ENCODE data around the gene SEMG1.

SEMG1 gene, protein sequence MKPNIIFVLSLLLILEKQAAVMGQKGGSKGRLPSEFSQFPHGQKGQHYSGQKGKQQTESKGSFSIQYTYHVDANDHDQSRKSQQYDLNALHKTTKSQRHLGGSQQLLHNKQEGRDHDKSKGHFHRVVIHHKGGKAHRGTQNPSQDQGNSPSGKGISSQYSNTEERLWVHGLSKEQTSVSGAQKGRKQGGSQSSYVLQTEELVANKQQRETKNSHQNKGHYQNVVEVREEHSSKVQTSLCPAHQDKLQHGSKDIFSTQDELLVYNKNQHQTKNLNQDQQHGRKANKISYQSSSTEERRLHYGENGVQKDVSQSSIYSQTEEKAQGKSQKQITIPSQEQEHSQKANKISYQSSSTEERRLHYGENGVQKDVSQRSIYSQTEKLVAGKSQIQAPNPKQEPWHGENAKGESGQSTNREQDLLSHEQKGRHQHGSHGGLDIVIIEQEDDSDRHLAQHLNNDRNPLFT

DNA sequence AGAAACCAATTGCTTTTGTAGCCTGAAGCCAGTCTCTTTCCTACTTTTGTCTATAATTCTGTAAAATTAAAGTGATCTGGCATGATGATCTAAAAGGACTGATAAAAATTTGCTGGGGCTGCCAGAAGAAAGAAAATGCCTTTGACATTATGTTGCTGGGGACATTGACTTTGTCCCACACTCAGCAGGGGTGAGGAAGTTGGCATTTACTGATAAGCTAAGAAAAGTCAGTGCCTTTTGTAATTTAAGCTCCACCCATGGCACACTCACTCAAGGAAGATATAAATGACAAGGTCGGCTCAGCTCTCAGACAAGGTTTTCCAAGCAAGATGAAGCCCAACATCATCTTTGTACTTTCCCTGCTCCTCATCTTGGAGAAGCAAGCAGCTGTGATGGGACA, at the start of gene SEMG1:
Gene SEMG1, plus strand, starts transcription at position 309 of the 400 bp plus-strand sequence. Its CDS starts 21 bp downstream, at position 330.
- no peak for DNase-seq

DNA sequence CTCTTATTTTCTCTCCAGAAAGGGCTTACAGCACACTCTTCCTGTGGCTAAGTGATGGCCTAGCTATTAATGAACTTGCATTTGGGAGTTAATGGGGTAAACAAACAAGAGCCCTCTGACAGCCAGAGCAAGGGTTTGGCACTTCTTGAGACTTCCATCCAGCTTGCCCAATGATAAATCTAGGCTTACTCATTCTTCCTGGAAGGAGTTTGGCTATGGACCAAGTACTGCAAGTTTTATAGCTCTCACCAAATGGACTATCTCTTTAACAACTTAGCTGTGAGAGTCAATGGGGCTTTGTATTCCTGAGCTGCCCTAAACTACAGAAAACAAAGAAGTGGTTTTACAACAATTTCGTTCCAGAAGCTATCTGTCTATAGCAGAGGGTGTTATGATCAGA, 48.9 kb upstream of the SEMG1 start:
- no peak for DNase-seq

GRCh38 chr20:45163083-45163803, 43.6 kb upstream of the SEMG1 start:
- no peak for DNase-seq

GRCh38 chr20:45164906-45165305, 41.9 kb upstream of the SEMG1 start:
- DNase-seq: no peak

- DNase-seq: no peak
These were observed 33.3 kb upstream of the SEMG1 start for GRCh38 chr20:45173522-45173921.

DNA sequence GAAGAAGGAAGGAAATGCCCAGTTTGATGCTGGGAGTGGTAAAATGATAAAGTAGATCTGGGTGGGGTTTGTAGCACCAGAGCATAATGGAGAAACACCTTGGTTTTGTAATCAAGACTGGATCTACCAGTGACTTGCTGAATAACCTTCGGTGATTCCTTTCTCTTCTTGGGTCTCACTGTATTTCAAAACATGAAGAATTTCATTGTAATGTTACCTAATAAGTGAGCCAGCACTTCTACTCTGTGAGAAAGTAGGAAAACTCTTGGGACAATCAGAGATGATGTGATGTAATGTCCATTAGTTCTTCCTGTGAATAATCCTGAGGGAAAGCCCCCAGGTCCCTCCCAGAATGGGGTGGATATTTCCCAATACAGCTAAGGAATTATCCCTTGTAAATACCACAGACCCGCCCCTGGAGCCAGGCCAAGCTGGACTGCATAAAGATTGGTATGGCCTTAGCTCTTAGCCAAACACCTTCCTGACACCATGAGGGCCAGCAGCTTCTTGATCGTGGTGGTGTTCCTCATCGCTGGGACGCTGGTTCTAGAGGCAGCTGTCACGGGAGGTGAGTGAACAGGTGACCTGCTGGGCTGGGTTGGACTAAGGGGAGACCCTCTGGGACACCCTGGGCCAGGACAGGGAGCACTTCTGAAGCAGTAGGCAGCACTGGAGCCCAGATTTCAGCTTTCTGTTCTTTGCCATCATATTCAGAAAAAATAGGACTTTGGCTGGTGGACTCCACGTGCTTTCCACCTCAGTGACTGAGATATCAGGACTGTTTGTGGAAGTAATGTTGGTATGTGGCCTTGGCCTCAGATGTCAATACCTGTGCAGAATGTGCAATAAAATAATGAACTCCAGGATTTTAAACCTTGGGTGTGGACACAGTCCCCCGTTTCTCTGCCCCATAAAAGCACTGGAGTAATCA, 32.1 kb upstream of the SEMG1 start, which contains the start of gene PI3:
Gene PI3, plus strand, starts transcription at position 469 of the 931 bp plus-strand sequence. Its CDS starts 21 bp downstream, at position 490.
- DNase-seq: no peak

DNA sequence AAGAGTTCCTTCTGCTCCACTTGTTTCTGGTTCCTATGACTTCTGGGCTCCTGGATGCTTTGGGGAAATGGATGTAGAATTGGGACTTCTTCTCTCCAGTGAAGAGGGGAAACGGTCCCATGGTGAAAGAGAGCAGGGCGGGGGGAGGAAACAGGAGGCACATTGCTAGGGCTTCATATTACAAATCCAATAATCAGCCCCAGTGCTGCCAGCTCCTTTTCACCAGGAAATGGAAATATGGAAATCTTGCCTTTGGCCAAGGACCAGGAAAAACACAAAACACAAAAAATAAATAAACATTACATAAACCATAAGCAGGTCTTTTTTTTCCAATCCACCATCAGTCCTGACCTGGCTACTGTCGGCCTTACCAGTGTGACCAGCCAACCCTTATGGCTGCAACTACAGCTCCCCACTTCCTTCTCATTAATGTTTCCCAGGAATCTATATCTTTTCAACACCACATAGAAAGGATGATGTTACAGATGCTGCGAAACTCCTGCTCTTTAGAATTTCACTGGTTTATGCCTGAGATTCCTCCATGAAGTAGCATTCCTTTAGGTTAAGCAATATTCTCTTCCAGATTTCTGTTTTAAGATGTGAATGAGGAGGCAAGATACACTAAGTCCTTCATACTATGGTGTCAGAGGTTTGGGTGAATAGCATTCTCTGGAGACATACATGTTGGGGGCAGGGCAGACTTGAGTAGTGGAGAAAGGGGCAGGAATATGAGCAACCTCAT, 30.1 kb upstream of the SEMG1 start:
- no peak for DNase-seq

GRCh38 chr20:45179166-45179565, 27.7 kb upstream of the SEMG1 start:
- DNase-seq: no peak

- no peak for DNase-seq
These were observed 25.2 kb upstream of the SEMG1 start for GRCh38 chr20:45181639-45182038.

DNA sequence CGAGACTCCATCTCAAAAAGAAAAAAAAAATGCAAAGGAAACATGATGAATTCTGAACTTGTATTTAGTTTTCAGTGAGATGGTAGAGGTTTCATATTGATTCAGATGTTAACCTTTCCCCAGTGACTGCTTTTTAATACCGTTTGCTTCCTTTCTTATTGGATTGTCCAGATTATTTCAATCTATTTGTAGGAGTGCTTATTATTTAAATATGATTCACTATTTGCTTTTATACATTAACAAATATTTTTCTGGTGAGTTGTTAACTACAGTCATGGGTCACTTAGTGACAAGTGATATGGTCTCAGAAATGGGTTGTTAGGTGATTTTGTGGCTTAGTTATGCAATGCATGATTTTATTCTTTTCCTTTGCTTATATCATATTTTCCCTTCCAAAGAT, 23.7 kb upstream of the SEMG1 start:
- DNase-seq: no peak

GRCh38 chr20:45187693-45188092, 19.1 kb upstream of the SEMG1 start:
- no peak for DNase-seq

GRCh38 chr20:45189067-45189609, 17.7 kb upstream of the SEMG1 start:
- no peak for DNase-seq

DNA sequence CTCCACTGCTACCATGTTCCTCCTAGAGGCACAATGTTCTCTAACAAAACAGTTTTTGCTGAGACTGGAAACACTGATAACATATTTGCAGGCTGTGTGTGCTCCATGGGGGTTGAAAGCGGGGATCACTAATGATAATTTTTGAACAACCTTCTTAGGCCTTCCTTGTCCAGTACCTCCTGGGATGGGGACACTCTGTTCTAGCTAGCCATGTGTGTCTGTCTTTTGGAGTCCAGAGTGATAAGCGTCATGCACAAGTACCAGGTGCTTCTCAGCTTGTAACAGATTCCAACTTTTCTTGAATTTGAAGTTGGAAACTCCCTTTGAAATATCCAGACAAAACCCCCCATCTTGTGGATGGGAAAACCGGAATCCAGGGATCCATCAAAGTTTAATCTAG, 17.0 kb upstream of the SEMG1 start:
- DNase-seq: no peak

DNA sequence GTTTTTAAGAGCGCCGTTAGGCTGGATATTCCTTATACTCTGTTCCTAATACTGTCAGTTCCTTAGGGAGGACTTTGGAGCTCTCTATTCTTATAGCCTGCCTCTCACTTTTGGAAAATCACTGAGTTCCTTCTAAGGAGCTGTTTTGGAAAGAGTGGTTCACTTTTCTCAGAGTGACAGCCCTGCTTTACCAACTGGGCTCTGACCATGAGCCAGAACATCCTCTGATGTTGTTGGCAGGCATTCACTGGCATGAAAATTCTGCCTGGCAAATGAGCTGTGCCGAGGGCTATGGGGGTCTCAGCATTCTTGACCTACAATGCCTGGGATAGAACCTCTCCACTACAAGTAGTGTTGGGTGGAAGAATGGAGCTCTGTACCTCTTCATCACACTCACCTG, 14.9 kb upstream of the SEMG1 start:
- DNase-seq: no peak

DNA sequence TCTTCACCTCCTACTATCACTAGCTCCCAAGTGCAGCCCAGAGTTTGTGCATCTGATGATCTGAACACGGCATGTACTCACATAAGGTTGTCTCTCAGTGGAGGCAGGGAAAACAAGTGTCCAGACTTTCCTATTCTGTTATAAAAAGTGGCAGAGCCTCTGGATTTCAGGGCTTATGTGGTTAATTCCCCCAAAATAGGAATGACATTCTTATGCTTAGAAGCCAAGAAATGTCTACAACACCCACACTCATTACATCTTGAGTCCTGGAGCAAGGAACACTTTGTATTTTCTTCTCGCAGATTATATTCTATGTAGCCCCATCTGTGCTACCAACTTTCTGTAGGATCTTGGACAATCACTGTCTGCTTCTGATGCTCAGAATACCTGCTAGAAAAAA, 13.5 kb upstream of the SEMG1 start:
- DNase-seq: no peak

DNA sequence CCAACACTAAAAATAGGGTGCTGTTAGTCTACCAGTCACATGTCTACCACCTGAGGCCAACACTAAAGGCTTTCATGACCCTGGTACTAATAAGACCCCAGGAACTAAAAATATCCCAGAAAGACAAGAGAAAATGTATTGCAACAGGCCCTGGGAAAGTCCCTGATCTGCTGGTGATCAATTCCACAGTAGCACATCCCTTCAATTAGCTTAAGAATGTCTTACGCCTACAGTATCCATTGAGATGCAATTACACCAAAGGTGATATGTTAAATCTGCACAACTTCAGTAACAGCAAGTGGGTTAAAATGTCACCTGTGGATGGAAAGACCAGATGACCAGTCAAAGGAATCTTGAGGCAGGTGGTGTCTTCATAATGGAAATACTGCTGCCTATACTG, 3.1 kb downstream of the SEMG1 start:
- DNase-seq: no peak

DNA sequence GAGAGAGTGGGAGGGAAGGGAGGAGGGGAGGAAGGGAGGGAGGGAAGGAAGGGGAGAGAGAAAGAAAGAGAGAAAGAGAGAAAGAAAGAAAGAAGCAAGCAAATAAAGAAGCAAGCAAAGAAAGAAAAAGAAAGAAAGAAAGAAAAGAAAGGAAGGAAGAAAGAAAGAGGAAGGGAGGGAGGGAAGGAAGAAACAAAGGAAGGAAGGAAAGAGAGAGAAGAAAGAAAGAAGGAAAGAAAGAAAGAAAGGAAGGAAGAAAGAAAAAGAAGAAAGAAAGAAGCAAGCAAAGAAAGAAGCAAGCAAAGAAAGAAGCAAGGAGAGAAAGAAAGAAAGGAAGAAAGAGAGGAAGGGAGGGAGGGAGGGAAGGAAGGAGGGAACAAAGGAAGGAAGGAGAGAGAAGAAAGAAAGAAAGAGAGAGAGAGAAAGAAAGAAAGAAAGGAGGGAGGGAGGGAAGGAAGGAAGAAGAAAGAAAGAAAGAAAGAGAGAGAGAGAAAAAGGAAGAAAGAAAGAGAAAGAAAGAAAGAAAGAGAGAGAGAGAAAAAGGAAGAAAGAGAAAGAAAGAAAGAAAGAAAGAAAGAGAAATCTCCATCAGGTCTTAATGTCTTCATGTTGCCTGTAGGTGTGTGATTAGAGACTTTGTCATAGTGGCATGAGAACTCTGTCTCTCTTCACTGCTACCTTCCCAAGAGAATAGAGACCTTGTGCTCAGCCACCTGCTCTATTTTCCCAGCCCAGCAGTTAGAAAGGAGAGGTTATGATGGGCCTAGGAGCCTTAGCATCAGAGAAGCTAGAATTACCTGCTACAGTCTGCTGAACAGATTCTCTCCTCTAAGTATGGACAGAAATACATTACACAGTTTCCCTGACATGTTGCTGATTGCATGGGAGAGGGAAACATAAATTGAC, 5.0 kb downstream of the SEMG1 start:
- DNase-seq: no peak

GRCh38 chr20:45212836-45213235, 6.0 kb downstream of the SEMG1 start:
- no peak for DNase-seq

GRCh38 chr20:45218124-45218523, 11.3 kb downstream of the SEMG1 start:
- DNase-seq: no peak

- DNase-seq: no peak
These were observed 11.8 kb downstream of the SEMG1 start for GRCh38 chr20:45218636-45219035.

DNA sequence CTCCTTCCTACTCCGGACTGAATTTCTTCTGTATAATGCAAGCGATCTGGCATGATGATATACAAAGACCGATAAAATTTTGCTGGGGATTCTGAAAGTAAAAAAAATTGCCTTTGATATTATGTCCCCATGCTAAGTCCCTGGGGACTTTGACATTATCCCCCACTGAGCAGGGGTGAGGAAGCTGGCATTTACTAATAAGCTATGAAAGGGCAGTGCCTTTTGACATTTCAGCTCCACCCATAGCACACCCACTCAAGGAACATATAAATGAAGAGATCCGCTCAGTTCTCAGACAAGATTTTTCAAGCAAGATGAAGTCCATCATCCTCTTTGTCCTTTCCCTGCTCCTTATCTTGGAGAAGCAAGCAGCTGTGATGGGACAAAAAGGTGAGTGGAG, 14.2 kb downstream of the SEMG1 start, which contains the start of gene SEMG2:
Gene SEMG2, plus strand, starts transcription at position 298 of the 400 bp plus-strand sequence. Its CDS starts 17 bp downstream, at position 315.
- DNase-seq: no peak
